Activated CD4-positive, alpha-beta T cell treated with anti-CD3 and anti-CD28 coated beads, Interleukin-2, amount 50 U/mL, for 48 hours (primary cell): ENCODE measurements around the gene SEMA7A.

Experiments
- DNase-seq, 2 experiments: peaks; one replicate each; pipeline ENCODE4 v3.0.0-alpha.2; 2020

The SEMA7A gene

DNA sequence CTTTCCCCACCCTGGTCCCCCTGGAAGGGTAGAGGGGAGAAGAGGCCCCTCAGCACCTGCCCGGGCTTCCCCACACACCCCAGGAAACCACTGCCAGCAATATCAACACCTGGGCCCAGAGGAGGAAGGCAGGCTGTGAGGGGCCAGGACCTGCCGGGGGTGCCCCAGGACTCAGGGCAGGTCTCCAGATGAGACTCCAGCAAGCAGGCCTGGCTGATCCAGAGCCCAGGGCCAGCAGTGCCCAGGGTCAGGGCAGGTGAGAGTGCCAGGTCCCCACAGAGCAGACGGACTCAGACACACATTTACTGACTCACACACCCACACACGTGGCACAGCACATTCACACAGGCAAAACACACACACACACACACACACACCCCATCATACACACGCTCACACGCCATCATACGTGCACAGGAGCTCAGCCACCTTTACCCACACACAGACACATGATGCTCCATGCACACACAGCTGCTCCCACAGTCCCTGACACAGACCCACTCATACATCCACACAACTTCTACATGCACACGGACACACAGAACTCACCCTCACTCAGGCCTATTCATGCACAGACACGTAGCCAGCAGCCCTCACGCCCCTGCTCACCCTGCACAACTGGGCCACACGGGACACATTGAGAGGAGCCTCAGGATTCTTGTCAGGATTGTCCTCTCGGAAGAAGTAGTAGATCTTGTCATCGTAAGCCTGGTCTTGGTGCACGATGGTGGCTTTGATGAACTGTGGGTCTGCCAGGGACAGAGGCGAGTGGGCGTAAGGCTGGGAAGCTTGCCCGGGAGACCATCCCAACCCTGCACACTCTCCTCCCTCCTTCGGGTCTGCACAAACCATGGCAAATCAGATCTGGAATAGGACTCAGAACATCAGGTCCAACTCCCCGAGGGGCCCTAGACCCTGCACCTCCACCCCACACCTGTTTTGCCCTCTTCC, 17.5 kb downstream of the SEMA7A start:
- no peak for DNase-seq

GRCh38 chr15:74414603-74415338, 19.0 kb downstream of the SEMA7A start:
- DNase-seq: no peak

DNA sequence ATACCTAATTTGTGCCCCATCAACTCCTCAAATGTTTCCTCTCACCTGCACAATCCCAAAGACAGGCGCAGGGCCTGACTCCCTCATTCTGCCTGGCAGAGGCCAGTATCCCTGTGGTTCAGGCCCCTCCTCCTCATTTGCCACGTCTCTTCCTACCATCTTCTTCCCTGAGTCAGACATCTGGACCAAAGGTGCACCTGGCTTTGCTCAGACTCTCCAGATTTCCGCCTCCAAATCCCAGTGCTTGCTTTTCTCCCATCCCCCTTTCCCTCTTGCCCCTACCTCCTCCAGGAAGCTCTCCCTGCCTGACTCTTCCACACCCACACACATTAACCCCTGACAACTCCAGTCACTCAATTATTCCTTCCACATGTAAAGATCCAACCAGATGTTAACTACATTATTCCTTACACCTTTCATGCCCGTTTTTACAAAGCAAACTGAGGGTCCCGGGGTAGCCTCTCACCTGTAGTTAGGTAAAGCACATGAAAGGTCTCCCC, 19.6 kb downstream of the SEMA7A start:
- DNase-seq: no peak

- no peak for DNase-seq
Measured at GRCh38 chr15:74413350-74414080, 20.2 kb downstream of the SEMA7A start.

GRCh38 chr15:74412159-74412558, 21.6 kb downstream of the SEMA7A start:
- no peak for DNase-seq

DNA sequence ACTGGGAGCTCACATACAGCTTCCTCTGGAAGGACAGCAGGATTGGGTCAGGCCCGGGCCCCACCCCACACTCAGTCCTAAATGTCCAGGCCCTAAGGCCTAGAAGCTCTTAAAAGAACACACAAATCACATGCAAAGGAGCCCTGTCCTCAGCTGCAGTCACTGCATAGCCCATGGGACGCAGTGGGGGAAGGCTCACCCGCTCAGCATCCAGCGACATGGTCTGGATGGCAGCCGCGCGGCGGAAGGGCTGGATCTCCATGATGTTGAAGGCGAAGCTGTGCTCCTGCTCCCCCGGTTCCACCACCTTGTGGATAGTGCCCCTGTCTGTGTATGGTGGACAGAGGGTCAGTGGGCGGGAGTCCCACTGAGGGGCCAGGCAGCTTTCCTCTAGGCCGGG, 22.1 kb downstream of the SEMA7A start:
- no peak for DNase-seq

- DNase-seq: no peak
Measured at GRCh38 chr15:74410502-74410901, 23.3 kb downstream of the SEMA7A start.

DNA sequence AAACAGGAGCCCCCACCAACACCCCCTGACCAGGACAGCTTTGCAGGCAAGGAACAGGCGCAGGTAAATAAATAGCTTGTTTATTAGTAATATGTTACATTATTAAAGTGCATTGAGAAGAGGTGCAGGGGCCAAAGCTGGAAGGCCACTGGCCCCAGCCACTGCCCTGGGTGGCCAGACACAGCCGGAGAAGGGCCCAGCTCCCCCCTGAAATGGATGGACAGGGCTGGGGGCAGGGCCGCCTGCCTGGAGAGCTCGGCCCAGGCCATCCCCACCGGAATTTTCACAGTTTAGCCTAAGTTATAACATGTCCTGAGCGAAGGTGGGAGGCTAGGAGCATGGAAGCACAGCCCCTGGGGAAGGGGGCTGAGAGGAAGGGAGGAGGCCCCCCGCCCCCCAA, 24.5 kb downstream of the SEMA7A start:
- no peak for DNase-seq

DNA sequence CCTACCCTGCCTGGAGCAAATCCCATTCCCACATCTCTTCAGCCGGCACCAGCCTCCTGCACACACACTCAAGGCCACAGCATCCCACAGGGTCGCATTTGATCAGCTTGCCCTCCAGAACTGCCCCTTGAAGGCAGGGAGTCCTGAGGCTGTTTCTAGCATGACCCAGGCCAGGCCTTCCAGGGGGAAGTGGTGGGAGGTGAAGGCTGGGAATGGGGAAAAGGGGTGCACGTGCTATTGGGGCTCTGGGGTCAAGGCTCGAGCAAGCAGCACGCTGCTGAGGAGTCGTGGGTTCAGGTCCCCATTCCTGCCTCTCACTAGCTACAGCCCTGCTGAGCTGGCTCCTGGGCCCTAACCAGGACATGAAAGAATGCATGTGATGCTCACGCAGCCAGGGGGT, 24.9 kb downstream of the SEMA7A start:
- no peak for DNase-seq

DNA sequence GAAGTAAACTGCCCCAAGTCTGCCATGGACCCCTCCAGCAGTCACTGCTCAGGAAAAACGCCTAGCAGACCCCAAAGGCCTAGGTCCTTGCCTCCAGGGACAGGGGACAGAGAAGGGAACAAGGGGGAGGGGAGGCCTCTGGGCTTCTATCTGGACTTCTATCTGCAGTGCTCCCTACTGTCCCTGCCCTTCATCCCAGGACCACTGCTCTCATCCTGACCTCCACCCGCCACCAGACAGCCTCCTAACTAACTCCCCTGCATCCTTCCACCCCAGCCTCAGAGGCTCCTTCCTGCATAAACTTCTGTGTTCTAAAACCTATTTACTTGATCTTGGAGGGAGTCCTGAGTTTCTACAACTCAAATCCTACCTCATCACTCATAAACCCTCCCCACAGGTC, 25.4 kb downstream of the SEMA7A start:
- no peak for DNase-seq

DNA sequence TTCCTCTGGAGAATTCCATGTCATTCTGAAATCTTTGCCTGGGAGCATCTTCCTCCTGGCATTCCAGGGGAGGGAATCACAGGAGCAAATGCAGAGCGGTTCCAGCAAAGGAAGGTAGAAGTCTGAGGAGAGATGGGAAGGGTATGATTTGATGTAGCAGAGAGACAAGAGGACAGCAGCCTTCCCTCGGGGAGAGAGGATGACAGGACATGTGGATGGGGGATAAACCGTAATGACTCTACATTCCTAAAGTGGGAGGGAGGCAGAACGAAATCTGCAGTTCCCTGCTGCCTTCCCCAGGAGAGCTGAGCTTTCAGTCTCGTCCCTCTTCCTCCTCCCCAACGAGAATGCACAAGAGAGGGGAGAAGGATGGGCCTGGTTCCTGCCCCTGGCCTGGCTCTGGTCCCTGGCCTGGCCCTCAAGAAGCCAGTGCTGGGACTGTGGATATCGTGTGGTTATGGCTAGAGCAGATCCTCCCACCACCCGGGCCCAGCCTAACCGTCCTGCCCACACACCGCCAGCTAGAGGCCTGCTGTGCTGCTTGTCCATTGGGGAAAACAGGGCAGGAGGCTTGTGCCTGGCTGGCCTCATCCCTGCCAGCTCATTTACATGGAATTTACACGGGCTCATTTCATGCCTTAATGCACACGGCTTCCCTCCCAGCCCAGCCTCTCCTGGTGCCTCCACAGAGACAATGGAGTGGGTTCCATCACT, 26.6 kb downstream of the SEMA7A start:
- DNase-seq: no peak

GRCh38 chr15:74406517-74406916, 27.2 kb downstream of the SEMA7A start:
- no peak for DNase-seq

GRCh38 chr15:74405823-74406222, 27.9 kb downstream of the SEMA7A start:
- no peak for DNase-seq

DNA sequence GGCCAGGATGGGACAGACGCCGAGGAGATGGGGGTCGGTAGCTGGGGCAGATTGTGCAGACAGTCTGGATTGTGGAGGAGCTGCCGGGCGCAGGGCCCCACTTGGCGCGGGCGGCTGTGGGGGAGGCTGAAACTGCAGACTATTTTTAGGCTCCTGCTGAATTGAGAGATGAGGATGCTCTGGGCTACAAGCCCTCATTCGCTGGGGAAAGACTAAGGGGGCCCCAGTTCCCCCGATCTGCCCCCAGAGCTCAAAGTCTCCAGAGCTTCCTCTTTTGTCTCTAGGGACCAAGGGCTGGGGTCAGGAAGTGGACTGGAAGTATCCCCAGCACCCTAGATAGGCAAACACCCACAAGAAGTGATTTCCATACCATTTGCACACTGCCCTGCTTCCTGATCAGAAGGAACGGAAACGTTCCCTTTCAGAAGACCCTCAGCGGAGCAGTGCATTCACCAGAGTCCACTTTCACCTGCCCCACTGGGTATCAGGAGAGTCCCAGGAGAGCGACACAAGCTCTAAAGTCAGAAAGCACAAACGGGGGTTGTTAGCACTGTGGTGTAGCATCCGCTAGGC, 29.7 kb downstream of the SEMA7A start:
- peak; percentile 33 to 41 for DNase-seq

DNA sequence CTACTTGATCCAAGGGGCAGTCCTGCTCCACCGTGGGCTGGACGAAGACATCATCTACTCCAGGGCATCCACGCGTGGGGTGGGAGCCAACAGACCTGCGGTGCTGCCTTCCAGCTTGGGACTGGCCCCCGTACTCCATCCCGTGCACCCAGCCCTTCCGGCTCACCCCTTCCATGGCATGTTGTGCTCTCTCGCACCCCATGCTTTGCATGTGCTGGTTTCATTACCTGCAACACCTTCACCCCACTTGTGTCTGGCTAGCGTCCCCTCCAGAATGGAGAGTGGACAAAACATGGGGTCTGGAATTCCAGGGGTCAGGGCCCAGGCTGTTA, 30.2 kb downstream of the SEMA7A start:
- no peak for DNase-seq

GRCh38 chr15:74402873-74403587, 30.7 kb downstream of the SEMA7A start:
- peak; percentile 88 to 93 for DNase-seq

DNA sequence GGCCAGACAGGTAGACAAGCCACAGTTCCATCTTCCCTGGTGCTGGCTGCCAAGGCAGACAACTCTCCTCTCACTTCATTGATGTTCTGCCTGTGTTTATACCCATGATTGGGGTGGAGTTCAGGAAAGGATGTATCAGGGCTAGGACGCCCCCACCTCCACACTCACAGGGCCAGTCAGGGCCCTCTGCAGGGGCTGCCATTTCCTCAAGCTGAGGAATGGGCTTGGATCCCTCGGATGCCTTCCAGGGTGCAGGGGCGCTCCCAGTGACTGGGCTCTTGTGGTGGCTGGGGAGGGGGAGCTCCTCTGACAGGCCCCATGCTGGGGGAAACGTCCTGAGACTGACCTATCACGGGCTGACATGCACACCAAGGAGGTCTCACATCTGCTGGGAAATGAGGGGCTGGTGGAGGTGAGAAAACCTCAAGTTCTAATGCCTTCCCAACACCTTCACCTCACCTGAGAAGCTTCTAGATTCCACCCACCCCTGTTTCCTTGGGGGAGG, 31.4 kb downstream of the SEMA7A start:
- DNase-seq: peak in 1 of 2 experiments; percentile 24

GRCh38 chr15:74400915-74401757, 32.6 kb downstream of the SEMA7A start:
- DNase-seq: peak; percentile 49 to 69

DNA sequence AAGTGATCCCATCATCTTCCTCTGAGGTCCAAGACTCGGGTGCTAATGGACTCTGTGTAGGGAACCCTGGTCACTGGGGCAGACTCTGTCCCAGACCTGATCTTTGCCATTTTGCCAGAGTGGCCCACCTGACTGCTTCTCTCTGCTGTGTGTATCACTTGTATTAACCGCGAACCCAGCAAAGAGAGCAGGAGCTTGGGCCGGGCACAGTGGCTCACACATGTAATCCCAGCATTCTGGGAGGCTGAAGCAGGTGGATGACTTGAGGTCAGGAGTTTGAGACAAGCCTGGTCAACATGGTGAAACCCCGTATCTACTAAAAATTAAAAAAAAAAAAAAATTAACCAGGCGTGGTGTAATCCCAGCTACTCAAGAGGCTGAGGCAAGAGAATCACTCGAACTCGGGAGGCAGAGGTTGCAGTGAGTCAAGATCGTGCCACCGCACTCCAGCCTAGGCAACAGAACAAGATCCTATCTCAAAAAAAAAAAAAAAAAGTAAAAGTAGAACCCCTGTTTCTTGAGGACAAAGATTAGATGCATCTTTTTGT, 33.4 kb downstream of the SEMA7A start:
- peak; percentile 42 to 60 for DNase-seq
